Spleen (tissue), 11 donors: Measurements from ENCODE around the gene CSMD2. TPM values are rescaled to one million over a fixed set of nuclear protein-coding genes. Genes with fewer than 3 reads are reported as not detected.

ENCODE experiments used
- DNase-seq: peaks from one replicate; pipeline ENCODE4 v3.0.0-alpha.2; 2020
- H3K27ac ChIP-seq, 8 donors: fragments of 200-600 bp; sonication (generic) in 7 of 8; 1 replicate in 4 of 8; 2 replicates in 4 of 8; pipeline versions ENCODE4 v1.5.0 to v1.8.0; 2016 to 2021; ENCODE audit warnings: inconsistent platforms in 4 of 8, mild to moderate bottlenecking in 4 of 8, moderate library complexity in 1 of 8
- H3K27me3 ChIP-seq, 7 donors: fragments of 200-600 bp; sonication (generic) in 6 of 7; replicated peaks in 1 of 7; 1 replicate in 4 of 7; 2 replicates in 3 of 7; pipeline versions ENCODE4 v1.5.0 to v1.8.0; 2016 to 2021; ENCODE audit warnings: inconsistent platforms in 3 of 7, mild to moderate bottlenecking in 1 of 7
- H3K36me3 ChIP-seq, 6 donors: fragments of 200-600 bp; sonication (generic) in 5 of 6; 1 replicate in 4 of 6; 2 replicates in 2 of 6; pipeline versions ENCODE4 v1.5.0 to v1.8.0; 2016 to 2021; ENCODE audit warnings: inconsistent platforms in 2 of 6
- H3K4me1 ChIP-seq, 6 donors: fragments of 200-600 bp; sonication (generic) in 5 of 6; 1 replicate in 3 of 6; 2 replicates in 3 of 6; pipeline versions ENCODE4 v1.5.0 to v1.8.0; 2016 to 2021; ENCODE audit warnings: inconsistent platforms in 3 of 6
- H3K4me3 ChIP-seq, 8 donors: fragments of 200-600 bp; sonication (generic) in 7 of 8; 1 replicate in 4 of 8; 2 replicates in 4 of 8; pipeline versions ENCODE4 v1.5.0 to v1.8.0; 2016 to 2021; ENCODE audit warnings: inconsistent platforms in 4 of 8, mild to moderate bottlenecking in 4 of 8, moderate library complexity in 2 of 8
- H3K9me3 ChIP-seq, 8 donors: fragments of 200-600 bp; sonication (generic) in 7 of 8; 1 replicate in 4 of 8; 2 replicates in 4 of 8; pipeline versions ENCODE4 v1.5.0 to v1.8.0; 2016 to 2021; ENCODE audit warnings: inconsistent platforms in 4 of 8
- POLR2A ChIP-seq, 3 donors: fragments of 450-650 bp; IDR thresholded peaks; one replicate each; pipeline ENCODE4 v1.5.1; 2017; ENCODE audit warnings: antibody characterized with exemption in 3 of 3, mild to moderate bottlenecking in 1 of 3
- POLR2AphosphoS5 ChIP-seq, 3 donors: sonication (generic); formaldehyde crosslinking; IDR thresholded peaks; one replicate each; pipeline ENCODE4 v1.5.1; 2017; ENCODE audit warnings: antibody characterized with exemption in 3 of 3
- WGBS, 5 donors: extraction: QIAGEN DNeasy Blood & Tissue Kit in 3 of 5; methylation state at CpG; one replicate each; pipeline versions ENCODE4 v1.1.5 to v1.1.7; 2013 to 2018; 5-methylcytosine and 5-hydroxymethylcytosine counted together
- intact Hi-C: fragments of 100-400 bp; cut with DNase I; formaldehyde crosslinking; loops from one replicate; pipeline ENCODE4 v1.15.0; 2023; ENCODE audit warnings: low total_unique reads
- polyA plus RNA-seq, 3 donors: library from polyadenylated mRNA; stranded (reverse); fragments of 200-250 nt; gene quantifications; one replicate each; pipeline ENCODE4 v1.2.1, GENCODE V29; 2013
- total RNA-seq, 7 donors: library from RNA; depleted of rRNA in 3 of 7; stranded (reverse); fragments of >200 nt in 3 of 7; fragmentation: NEBNext Ultra II Directional in 4 of 7; extraction: Animal tissue kit (Norgen Biotek cat#: 25700) in 4 of 7; gene quantifications; one replicate each; pipeline versions ENCODE4 v1.1.0 to v1.2.1, GENCODE V29; 2016 to 2021
- TF ChIP-seq, protein P1 (sequence below), 11 experiments: fragments of 200-600 bp in 7 of 11; fragments of 450-650 bp in 4 of 11; sonication (generic) in 4 of 11; IDR thresholded peaks in 8 of 11; conservative IDR thresholded peaks in 3 of 11; 1 replicate in 7 of 11; 2 replicates in 4 of 11; pipeline versions ENCODE4 v1.4.0 to v1.8.0; 2016 to 2021; ENCODE audit warnings: antibody characterized with exemption in 11 of 11, inconsistent platforms in 4 of 11, mild to moderate bottlenecking in 1 of 11
- donor health status: healthy with polysubstance abuse.
- donor health status: DM: no; HTN: no; CAD: no; lungs with moderate emphysema.
- donor health status: DM: no; HTN: no; CAD: no.
- donor health status: Bipolar disorder and iron deficiency.
- donor health status: healthy.
- donor health status: DM: no; HTN: no; CAD: no.
- donor health status: DM: yes; HTN: yes; CAD: no.

CSMD2 gene
- total and polyA plus RNA-seq, 10 donors = 0.12 to 2.7 (median 0.96) TPM

DNA sequence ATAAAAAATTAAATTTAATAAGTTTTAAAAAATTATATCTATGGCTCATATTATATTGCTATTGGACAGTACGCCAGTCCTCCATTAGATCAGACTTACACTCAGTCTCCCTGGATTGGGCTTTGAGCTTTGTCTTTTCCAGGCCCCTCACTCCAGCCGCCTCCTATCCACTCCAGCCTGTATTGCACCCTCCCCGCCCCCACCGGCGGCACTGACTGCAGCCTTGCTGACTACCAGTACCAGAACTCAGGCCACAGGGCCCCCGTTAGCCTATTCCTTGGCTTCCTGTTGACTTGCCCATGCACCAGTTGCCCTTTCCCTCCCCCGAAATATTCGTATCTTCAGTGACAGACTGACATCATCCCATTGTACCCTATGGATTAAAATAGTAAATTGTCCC, 127.9 kb downstream of the CSMD2 start:
- Histone ChIP-seq H3K36me3 (no peaks in the 10 kb centered on the region), H3K9me3 (no peaks in the 10 kb centered on the region), H3K27ac (no peak overlapping the region), H3K4me1 (no peaks in the 10 kb centered on the region), H3K27me3 (peaks cover 0 to 11% (median 0%) of the 10 kb centered on the region in 7 donors), H3K4me3 (no peak overlapping the region)
- no peak for TF ChIP-seq POLR2AphosphoS5 (IDR thresholded peaks at IDR 0.05)
- TF ChIP-seq POLR2A (IDR thresholded peaks at IDR 0.05) = no peak
- TF ChIP-seq, protein P1, sequence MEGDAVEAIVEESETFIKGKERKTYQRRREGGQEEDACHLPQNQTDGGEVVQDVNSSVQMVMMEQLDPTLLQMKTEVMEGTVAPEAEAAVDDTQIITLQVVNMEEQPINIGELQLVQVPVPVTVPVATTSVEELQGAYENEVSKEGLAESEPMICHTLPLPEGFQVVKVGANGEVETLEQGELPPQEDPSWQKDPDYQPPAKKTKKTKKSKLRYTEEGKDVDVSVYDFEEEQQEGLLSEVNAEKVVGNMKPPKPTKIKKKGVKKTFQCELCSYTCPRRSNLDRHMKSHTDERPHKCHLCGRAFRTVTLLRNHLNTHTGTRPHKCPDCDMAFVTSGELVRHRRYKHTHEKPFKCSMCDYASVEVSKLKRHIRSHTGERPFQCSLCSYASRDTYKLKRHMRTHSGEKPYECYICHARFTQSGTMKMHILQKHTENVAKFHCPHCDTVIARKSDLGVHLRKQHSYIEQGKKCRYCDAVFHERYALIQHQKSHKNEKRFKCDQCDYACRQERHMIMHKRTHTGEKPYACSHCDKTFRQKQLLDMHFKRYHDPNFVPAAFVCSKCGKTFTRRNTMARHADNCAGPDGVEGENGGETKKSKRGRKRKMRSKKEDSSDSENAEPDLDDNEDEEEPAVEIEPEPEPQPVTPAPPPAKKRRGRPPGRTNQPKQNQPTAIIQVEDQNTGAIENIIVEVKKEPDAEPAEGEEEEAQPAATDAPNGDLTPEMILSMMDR (IDR thresholded peaks at IDR 0.05 in 8 of 11, conservative IDR thresholded peaks at IDR 0.05 in 3 of 11) = no peak
- intact Hi-C loops = no loop called here
- no peak for DNase-seq
- 66 to 70% (median 69%) methylated on average over 8 of the region's 8 CpGs for WGBS, 5 donors

DNA sequence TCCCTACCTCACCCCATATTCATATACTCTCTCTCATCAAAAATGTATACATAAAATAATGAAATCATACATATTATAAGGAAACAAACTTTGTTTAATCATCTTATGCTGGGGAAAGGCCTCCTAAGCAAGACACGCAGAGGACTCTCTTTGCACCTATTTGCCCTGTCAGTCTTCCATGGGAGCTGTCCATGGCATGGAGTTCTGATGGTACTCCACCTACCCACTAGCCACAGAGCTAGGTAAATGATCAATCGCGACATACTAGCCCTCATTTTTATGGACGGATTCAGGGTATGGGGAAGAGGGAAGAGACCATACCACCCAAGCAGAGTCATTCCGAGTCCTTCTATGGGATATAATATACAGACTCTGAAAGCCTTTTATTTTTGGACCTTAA, 131.0 kb downstream of the CSMD2 start:
- Histone ChIP-seq H3K27ac (no peak overlapping the region), H3K27me3 (peaks cover 0 to 24% (median 0%) of the 10 kb centered on the region in 7 donors), H3K9me3 (no peaks in the 10 kb centered on the region), H3K36me3 (no peaks in the 10 kb centered on the region), H3K4me3 (no peak overlapping the region), H3K4me1 (no peaks in the 10 kb centered on the region)
- WGBS, 5 donors = 61 to 89% (median 85%) methylated on average over 5 of the region's 5 CpGs
- no peak for TF ChIP-seq POLR2AphosphoS5 (IDR thresholded peaks at IDR 0.05)
- TF ChIP-seq POLR2A (IDR thresholded peaks at IDR 0.05) = no peak
- TF ChIP-seq, protein P1 (IDR thresholded peaks at IDR 0.05 in 8 of 11, conservative IDR thresholded peaks at IDR 0.05 in 3 of 11) = no peak
- no peak for DNase-seq
- intact Hi-C loops = no loop called here

DNA sequence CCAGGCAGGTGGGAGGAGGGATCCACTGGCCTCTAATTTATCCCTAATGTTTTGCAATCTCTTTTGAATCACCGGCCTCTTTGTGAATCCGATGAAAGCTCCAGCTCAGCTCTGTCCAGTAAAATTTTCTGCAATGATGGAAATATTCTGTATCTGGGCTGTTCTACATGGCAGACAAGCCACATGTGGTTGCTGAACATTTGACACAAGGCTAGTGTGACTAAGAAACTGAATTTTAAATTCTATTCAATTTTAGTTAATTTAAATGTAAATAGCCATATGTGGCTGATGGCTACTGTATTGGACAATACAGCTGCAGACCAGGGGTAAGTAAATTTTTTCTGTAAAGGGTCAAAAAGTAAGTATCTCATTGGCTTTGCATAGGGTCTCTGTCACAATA, 135.1 kb downstream of the CSMD2 start:
- WGBS, 5 donors = 92 to 95% (median 94%) methylated on average over 2 of the region's 2 CpGs
- no peak overlapping the region for H3K4me3 ChIP-seq
- H3K36me3 ChIP-seq = no peaks in the 10 kb centered on the region
- no peak overlapping the region for H3K27ac ChIP-seq
- no peak for DNase-seq
- intact Hi-C loops = no loop called here
- no peaks in the 10 kb centered on the region for H3K4me1 ChIP-seq
- no peaks in the 10 kb centered on the region for H3K9me3 ChIP-seq
- TF ChIP-seq POLR2AphosphoS5 (IDR thresholded peaks at IDR 0.05) (no peak), POLR2A (IDR thresholded peaks at IDR 0.05) (no peak)
- TF ChIP-seq, protein P1 (IDR thresholded peaks at IDR 0.05 in 8 of 11, conservative IDR thresholded peaks at IDR 0.05 in 3 of 11) = no peak
- H3K27me3 ChIP-seq = peaks cover 0 to 29% (median 0%) of the 10 kb centered on the region in 7 donors

DNA sequence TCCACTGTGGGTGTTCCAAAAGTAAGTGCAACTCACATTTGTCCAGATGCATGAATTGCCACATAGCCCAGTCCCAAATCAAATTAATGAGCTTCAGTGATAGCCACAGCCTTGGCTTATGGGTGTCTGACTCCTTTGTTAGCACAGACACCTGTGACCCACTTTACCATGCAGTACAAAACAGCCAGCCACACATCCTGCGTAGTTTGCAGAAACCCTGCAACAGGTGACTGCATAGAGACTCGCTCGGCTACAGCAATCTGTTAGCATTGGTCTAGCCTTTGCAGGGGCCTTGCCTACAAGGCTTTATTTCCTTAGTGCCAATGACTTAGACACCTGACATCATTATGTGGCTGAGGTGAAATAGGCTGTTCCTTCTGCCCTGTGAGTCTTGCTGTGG, 135.5 kb downstream of the CSMD2 start:
- no peaks in the 10 kb centered on the region for H3K4me1 ChIP-seq
- H3K27ac ChIP-seq = no peak overlapping the region
- intact Hi-C loops = no loop called here
- DNase-seq = no peak
- no peaks in the 10 kb centered on the region for H3K9me3 ChIP-seq
- no peak overlapping the region for H3K4me3 ChIP-seq
- TF ChIP-seq POLR2AphosphoS5 (IDR thresholded peaks at IDR 0.05) (no peak), POLR2A (IDR thresholded peaks at IDR 0.05) (no peak)
- TF ChIP-seq, protein P1 (IDR thresholded peaks at IDR 0.05 in 8 of 11, conservative IDR thresholded peaks at IDR 0.05 in 3 of 11) = no peak
- H3K27me3 ChIP-seq = peaks cover 0 to 33% (median 0%) of the 10 kb centered on the region in 7 donors
- 70 to 94% (median 88%) methylated on average over 2 to 3 of the region's 3 CpGs for WGBS, 5 donors
- no peaks in the 10 kb centered on the region for H3K36me3 ChIP-seq
